NCI-H510A treated with DMSO at 0.1 percent for 48 hours (cell line): ENCODE measurements around the gene PCDHGA4.
"Not testable (repeated sequence)": the region's sequence is repeated elsewhere in the genome, so short reads cannot be mapped to it uniquely, and the experiment has no call there.

Experiments
- DNase-seq: peaks from one replicate; lab custom pipeline; 2025; lab: John Stamatoyannopoulos, UW

Gene PCDHGA4

GRCh38 chr5:141384471-141385267 is 29.8 kb downstream of the PCDHGA4 start:
- DNase-seq = no peak

DNA sequence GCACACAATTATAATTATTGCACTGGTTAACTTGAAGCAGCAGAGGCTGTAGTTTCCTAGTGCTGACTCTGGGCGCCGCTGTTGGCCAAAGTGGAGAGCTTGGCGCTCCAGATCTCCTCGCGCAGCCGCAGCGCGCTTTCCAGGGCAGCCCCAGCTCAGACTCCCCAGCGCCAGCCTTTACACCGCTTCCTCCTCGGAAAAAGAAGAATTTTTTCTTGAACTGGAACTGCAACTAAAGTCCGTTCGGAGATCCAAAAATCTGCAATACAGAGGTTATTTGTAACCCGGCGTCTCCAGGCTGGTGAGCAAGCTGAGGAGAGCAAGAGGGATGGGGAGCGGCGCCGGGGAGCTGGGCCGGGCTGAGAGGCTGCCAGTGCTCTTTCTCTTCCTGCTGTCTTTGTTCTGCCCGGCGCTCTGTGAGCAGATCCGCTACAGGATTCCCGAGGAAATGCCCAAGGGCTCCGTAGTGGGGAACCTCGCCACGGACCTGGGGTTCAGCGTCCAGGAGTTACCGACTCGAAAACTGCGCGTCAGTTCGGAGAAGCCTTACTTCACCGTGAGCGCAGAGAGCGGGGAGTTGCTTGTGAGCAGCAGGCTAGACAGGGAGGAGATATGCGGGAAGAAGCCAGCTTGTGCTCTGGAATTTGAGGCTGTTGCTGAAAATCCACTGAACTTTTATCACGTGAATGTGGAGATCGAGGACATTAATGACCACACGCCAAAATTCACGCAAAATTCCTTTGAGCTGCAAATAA is 32.9 kb downstream of the PCDHGA4 start, which contains the start of gene PCDHGB4:
TSS of gene PCDHGB4 (plus strand) at position 142 of the 755 bp plus-strand sequence. CDS start at position 329, 187 bp downstream.
- not testable (repeated sequence) for DNase-seq

DNA sequence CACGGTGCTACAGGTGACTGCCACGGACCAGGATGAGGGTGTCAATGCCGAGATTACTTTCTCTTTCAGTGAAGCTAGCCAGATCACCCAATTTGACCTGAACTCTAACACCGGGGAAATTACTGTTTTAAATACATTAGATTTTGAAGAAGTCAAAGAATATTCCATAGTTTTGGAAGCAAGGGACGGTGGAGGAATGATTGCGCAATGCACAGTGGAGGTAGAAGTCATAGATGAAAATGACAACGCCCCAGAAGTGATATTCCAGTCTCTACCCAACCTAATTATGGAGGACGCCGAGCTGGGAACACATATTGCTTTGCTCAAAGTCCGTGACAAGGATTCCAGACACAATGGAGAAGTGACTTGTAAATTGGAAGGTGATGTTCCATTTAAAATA is 33.8 kb downstream of the PCDHGA4 start:
- DNase-seq = no peak

DNA sequence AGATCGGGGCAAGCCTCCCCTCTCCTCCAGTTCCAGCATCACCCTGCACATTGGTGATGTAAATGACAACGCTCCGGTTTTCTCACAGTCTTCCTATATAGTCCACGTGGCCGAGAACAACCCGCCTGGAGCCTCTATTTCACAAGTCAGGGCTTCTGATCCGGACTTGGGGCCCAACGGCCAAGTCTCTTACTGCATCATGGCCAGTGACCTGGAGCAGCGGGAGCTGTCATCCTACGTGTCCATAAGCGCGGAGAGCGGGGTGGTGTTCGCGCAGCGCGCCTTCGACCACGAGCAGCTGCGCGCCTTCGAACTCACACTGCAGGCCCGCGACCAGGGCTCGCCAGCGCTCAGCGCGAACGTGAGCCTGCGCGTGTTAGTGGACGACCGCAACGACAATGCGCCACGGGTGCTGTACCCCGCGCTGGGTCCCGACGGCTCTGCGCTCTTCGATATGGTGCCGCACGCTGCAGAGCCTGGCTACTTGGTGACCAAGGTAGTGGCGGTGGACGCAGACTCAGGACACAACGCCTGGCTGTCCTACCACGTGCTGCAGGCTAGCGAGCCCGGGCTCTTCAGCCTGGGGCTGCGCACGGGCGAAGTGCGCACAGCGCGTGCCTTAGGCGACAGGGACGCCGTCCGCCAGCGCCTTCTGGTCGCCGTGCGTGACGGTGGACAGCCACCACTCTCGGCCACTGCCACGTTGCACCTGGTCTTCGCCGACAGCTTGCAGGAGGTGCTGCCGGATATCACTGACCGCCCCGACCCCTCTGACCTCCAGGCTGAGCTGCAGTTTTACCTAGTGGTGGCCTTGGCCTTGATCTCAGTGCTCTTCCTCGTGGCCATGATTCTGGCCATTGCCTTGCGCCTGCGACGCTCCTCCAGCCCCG is 34.6 kb downstream of the PCDHGA4 start:
- DNase-seq = no peak

- no peak for DNase-seq
Measured at GRCh38 chr5:141392429-141393198, 37.8 kb downstream of the PCDHGA4 start, which contains the start of gene PCDHGA8. Gene PCDHGA8 (plus strand): TSS chr5:141392633. CDS start chr5:141392814, 181 bp downstream.

- no peak for DNase-seq
Measured at GRCh38 chr5:141393267-141393666, 38.4 kb downstream of the PCDHGA4 start.

GRCh38 chr5:141394401-141395187 is 39.8 kb downstream of the PCDHGA4 start:
- not testable (repeated sequence) for DNase-seq

DNA sequence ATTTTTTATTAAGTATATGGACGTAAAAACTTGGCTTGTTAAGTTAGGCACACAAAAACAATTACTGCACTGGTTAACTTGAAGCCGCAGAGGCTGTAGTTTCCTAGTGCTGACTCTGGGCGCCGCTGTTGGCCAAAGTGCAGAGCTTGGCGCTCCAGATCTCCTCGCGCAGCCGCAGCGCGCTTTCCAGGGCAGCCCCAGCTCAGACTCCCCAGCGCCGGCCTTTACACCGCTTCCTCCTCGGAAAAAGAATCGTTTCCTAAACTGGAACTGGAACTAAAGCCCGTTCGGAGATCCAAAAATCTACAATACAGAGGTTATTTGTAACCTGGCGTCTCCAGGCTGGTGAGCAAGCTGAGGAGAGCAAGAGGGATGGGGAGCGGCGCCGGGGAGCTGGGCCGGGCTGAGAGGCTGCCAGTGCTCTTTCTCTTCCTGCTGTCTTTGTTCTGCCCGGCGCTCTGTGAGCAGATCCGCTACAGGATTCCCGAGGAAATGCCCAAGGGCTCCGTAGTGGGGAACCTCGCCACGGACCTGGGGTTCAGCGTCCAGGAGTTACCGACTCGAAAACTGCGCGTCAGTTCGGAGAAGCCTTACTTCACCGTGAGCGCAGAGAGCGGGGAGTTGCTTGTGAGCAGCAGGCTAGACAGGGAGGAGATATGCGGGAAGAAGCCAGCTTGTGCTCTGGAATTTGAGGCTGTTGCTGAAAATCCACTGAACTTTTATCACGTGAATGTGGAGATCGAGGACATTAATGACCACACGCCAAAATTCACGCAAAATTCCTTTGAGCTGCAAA is 43.1 kb downstream of the PCDHGA4 start, which contains the start of gene PCDHGB5:
TSS of gene PCDHGB5 (plus strand) at position 192 of the 796 bp plus-strand sequence. CDS start at position 373, 181 bp downstream.
- DNase-seq = not testable (repeated sequence)

- no peak for DNase-seq
Measured at GRCh38 chr5:141398608-141399007, 43.8 kb downstream of the PCDHGA4 start.

- DNase-seq = no peak
Measured at GRCh38 chr5:141399555-141400258, 44.9 kb downstream of the PCDHGA4 start.

GRCh38 chr5:141402553-141403243 is 47.9 kb downstream of the PCDHGA4 start, which contains the start of gene PCDHGA9:
Gene PCDHGA9 (plus strand): TSS chr5:141402778. CDS start chr5:141402953, 175 bp downstream.
- peak; percentile 6 for DNase-seq

DNA sequence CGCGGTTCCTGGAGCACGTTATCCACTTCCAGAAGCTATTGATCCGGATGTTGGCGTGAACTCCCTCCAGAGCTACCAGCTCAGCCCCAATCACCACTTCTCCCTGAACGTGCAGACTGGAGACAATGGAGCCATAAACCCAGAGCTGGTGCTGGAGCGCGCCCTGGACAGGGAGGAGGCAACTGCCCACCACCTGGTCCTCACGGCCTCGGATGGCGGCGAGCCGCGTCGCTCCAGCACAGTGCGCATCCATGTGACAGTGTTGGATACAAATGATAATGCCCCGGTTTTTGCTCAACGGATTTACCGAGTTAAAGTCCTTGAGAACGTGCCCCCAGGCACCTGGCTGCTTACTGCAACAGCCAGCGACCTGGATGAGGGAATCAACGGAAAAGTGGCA is 48.6 kb downstream of the PCDHGA4 start:
- DNase-seq = no peak
